HG03565 (cell line): ENCODE results near the gene OVCA2.

Experiments
- ATAC-seq: cut with Tn5 transposase; IDR thresholded peaks from one replicate; pipeline ENCODE4 v1.9.1; 2021; ENCODE audit warnings: mild to moderate bottlenecking, moderate library complexity; ENCODE audit not compliant: unreplicated experiment

Gene OVCA2

DNA sequence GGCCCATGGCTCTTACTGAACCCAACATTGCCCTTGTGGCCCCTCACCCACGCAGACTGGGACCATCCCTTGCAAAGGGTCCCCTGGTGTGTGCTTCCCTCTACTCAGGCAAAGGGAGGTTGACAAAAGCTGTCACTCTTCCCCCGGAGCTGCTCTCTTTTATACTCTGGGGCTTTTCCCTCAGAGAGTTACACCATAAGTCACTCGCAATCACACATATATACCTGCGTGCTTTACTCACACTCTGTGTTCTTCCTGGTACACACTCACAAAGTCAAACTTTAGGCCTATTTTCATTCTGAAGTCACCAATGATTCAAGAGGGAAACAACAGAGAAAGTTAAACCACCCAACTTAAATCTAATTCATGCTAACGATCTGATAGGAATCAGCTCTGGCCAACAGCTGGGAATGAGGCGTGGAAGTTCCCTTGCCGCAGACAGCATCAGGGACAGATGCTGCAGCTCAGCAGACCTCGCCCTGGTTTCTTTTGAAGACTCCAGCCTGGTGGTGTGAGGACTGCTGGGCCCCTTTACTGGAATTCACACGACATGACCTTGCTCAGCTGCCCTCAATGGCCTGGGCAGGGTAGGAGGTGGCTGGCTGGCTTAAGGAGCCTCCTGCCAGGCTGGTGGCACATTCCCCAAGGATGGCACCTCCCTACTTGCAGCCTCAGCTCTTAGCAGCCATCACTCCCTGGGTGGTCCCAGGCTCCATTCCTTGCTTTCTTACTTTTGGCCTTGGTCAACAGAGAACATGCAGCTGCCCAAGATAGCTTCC, 40.4 kb downstream of the OVCA2 start:
- ATAC-seq, result no peak

DNA sequence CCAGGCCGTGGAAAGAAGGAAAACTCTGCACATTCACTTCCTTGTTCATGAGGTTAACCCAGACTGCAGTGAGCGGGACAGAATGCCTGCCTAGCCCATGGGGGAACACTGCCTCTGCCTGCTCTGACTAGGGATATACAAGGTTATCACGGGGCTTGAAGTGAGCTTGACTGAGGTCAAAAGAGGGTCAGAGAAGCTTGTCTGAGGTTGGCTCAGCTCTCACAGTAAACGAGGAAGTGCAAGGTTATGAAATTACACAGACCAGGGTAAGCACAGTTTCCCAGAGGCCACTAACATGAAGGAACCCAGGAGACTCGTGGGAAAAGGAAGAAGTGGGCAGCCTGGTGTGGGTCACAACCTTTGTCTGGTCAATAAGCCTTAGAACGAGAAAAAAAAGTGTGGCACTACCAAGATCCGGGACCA, 41.8 kb downstream of the OVCA2 start:
- ATAC-seq, result peak; percentile 42

DNA sequence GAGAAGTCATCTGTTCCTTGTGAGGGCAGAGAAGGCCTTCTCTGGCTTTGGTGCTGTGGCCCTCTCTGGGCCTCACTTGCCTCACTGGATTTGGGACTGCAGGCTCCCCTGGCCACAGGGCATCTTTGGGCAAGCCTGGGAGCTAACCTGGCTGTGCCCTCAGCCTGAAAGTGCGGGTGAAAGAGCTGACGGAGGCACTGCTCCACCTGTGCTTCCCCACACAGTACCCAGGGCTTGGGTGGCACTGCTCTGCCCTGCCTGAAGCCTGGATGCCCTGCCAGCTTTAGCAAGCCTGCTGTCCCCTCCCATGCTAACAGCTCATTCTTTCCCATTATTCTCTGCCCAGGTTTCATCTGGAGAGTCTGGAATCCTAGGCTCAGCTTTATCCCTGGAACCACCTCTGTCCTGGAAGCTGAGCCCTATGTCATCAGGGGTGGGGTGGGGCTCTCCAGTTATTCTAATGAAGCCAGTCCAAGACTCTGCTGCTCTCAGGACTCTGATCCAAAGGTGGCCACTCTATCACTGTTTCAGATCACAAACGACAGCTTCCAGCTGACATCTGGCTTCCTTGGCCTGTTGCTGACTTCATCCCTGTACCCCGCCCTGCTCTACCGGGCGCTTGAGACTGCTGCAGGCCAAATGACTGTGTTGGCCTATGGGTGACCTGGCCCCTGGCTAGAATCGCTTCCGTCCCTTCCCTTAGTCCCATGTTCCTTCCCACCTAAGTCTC, 42.4 kb downstream of the OVCA2 start:
- no peak for ATAC-seq

DNA sequence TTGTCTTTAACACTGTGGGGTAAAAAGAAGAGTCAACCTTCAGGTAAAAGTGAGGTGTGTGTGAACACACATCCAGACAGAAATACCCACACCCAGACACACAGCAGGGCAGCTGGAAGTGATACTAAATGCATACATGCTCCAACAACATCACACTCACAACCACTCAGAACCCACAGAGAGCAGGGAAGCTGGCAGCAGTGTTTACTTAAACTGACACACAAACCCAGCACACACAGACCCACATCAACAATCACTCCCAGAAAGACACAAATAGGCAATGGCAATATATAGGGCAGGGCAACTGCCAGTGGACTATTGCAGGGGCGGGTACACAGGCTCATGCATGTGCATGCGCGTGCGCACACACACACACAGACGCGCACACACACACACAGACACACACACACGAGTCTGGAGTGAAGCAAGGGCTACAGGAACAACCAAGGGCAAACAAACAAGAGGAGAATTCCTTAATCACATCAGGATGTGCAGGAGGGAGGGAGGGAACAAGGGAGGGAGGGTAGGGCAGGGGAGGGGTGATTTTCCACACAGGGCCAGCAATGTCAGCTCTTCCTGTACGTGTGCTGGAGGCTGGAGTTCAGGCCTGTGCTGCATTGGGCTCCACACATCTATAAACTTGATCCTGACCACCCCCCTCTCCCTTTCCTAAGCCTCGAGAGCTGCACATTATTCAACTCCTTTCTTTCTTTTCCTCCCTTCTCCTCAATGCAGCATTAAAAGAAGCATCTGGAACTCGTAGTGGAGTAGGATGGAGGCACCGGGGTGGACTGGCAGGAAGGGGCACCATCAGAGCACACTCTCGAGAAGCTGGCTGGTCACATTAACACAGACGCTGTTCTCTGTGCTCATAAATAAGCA, 43.2 kb downstream of the OVCA2 start:
- no peak for ATAC-seq

DNA sequence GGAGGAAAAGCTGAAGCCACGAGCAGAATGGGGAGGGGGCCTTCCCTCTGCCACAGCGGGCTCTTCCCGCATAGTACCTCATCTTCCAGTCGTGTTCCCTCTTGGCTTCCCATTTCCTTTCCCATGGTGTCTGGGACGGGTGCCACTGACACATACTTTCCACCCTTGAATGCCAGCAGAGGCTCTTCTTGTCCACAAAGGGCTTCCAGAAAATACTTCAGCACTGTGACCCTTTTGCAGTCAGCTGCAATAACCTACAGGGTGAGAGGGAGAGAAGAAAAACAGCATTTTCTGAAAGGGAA, 43.8 kb downstream of the OVCA2 start:
- ATAC-seq, result no peak

DNA sequence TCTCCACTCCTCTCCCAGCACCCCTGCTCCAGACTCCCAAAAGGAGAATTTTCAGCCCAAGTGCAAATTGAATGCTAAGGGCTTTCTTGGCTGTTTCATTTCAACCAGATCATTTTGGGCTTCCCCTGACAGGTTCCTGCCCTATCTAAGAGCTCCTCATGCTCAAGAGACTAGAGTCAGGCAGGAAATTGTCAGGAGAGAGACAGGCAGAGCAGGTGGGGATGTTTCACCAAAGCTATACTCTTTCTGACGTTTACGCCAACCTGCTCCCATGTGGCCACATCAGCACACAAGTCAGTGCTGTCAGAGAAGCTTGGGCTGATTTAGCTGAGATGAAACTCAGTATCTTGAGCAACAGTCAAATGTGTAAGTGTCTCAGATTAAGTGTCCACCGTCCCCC, 44.5 kb downstream of the OVCA2 start:
- no peak for ATAC-seq

DNA sequence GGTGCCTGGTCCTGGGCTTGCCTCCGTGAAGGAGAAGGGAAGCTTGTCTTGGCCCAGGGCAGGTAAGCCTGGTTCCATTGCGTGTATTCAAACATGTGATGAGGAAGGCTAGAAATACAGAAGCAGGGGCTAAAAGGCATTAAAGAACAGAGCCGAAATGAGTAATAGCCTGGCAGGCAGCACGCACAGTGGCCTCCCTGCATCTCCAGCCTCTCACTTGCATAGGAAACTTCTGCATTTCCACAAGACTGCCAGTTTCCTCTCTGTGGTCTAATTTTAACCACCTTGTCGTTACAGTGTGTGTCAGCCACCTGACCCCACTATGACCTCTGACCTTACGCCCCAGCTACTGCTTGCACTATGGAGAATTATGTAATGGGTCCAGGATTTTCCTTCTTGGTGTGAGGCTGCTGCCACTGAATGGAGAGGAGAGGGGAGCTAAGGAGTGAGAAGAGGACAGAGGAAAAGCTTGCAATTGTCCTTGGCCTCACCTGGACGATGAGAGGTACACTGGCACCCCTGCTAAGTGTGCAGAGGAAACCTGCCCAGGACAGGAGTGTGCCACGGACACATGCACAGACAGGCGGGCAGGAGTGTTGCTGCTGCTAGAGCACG, 45.9 kb downstream of the OVCA2 start:
- no peak for ATAC-seq

DNA sequence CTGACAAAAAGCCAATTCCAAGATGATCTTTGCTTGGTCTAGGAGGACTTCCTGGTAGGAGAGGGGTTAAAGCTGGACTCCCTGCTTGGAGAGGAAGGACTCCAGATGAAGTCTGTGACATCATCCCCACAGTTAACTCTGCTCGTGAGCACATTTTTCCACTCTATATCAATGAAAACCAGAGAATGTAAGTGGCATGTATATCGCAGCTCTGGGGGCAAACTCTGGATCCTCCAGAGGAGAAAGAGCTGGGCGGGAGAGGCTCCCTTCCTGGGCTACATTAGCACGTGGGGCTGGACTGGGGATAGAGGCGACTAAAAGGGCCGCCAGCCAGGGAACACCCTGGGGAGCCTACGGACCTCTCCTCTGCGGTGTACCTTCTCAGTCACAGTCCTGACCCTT, 47.2 kb downstream of the OVCA2 start:
- no peak for ATAC-seq

DNA sequence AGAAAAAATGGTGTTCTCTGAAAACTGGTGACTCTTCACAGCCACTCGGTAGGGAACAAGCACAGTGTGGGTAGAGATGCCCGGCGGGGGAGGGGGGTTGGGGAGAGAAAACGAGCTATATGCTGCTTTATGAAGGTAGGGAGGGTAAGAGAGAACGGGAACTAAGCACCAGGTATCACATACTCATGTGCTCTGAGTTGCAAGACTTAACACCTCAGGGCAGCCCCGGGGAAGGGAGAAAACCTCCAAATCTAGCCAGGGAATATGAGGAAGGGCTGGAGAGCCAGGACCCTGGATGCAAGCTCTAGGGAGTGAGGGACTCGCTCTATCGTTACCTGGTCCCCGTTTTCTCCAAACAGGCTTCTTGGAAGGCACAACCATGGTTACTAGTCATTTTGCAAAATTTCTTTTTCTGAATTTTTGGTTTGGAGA, 48.4 kb downstream of the OVCA2 start:
- no peak for ATAC-seq

DNA sequence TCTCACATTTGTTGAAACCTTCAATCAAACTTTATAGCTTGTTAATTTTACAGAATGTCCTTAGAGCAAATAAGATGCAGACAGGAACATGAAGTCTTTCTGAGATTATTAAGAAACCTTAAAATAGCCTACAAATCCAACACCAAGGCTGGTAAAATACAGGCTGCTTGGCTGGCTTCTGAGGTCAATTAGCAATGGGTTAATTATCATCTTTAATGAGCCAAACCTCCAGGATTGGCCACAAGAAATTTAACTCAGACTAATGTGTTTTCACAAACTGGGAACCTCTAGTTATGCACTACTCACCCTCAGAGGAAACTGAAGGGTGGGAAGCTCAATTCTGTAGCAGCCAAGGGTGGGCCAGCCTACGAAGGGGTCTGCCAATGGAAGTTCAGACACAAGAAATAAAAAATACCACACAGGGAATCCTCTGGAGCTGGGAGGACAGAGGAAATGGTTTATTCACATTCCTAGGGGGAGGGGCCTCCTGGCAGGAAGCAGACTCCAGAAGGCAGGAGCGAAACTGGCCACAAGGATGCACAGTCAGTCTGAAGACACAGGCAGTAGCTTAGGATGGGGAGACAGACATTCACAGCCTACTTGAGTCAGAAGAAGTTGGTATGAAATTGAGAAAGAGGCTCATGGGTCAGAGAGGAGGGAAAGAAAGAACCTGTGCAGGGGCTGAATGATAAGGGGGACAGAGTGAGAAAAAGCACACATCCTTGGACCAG, 49.1 kb downstream of the OVCA2 start:
- ATAC-seq, result no peak

DNA sequence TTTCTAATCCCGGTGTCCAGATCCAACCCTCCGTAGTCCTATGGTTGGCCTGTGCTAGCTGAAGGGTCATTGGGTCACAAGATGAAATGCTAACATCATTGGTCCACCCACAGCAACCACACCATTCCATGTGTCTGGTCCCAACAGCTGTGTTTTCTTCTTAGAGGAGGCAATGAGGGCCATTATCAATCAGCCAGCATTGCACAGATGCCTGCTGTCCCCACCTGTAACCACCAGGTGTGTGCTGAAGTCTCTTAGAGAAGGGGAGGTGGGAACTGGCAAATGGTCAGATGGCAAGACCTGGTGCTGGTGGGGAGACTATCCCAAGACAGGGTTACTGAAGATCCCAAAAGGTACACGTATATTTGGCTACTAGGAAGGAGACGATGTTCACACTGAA, 50.4 kb downstream of the OVCA2 start:
- ATAC-seq, result no peak
